HepG2 (cell line): ENCODE measurements around the gene TSHZ1.

Source experiments
- BCL6 ChIP-seq: IDR thresholded peaks from 2 replicates; pipeline ENCODE4 v1.6.1; 2016; ENCODE audit warnings: missing genetic modification reagents, missing compliant biosample characterization
- BHLHE40 ChIP-seq: IDR thresholded peaks from 2 replicates; pipeline ENCODE4 v1.6.1; 2011; ENCODE audit warnings: low read length, improper control_type of control experiment
- CTCF ChIP-seq: sonication (generic); formaldehyde crosslinking; IDR thresholded peaks from 2 replicates; pipeline ENCODE4 v1.5.0; 2020; ENCODE audit warnings: mild to moderate bottlenecking, missing genetic modification reagents, moderate library complexity
- EP300 ChIP-seq, 3 experiments: sonication (generic) in 1 of 3; formaldehyde crosslinking in 1 of 3; IDR thresholded peaks; 2 replicates each; pipeline versions ENCODE4 v1.5.1 to v1.6.1; 2011 to 2020; ENCODE audit warnings: low read depth in 2 of 3, low read length in 2 of 3, borderline replicate concordance in 1 of 3, improper control_type of control experiment in 1 of 3, mild to moderate bottlenecking in 1 of 3, missing genetic modification reagents in 1 of 3, moderate library complexity in 1 of 3
- ESRRA ChIP-seq: sonication (generic); formaldehyde crosslinking; IDR thresholded peaks from 2 replicates; pipeline ENCODE4 v1.5.1; 2020; ENCODE audit warnings: mild to moderate bottlenecking, low read depth, missing genetic modification reagents
- FOXA1 ChIP-seq, 2 experiments: fragments of 450-650 bp in 1 of 2; sonication (generic) in 1 of 2; formaldehyde crosslinking in 1 of 2; IDR thresholded peaks; 2 replicates each; pipeline versions ENCODE4 v1.4.0 to v1.6.1; 2016 to 2020; ENCODE audit warnings: missing genetic modification reagents in 1 of 2
- FOXP4 ChIP-seq: sonication (generic); formaldehyde crosslinking; IDR thresholded peaks from 2 replicates; pipeline ENCODE4 v1.4.0; 2020; ENCODE audit warnings: missing genetic modification reagents
- JUNB ChIP-seq: sonication (generic); formaldehyde crosslinking; IDR thresholded peaks from 2 replicates; pipeline ENCODE4 v1.8.0; 2022; ENCODE audit warnings: missing genetic modification reagents, mild to moderate bottlenecking, borderline replicate concordance
- MAX ChIP-seq: IDR thresholded peaks from 2 replicates; pipeline ENCODE4 v1.6.1; 2012; ENCODE audit warnings: inconsistent platforms
- PHF8 ChIP-seq: sonication (generic); formaldehyde crosslinking; IDR thresholded peaks from 2 replicates; pipeline ENCODE4 v1.5.0; 2020; ENCODE audit warnings: missing genetic modification reagents
- SP1 ChIP-seq, 2 experiments: fragments of 450-650 bp in 1 of 2; sonication (generic) in 1 of 2; formaldehyde crosslinking in 1 of 2; IDR thresholded peaks; 2 replicates each; pipeline versions ENCODE4 v1.4.0 to v1.6.1; 2016 to 2020; ENCODE audit warnings: missing genetic modification reagents in 1 of 2
- ZNF121 ChIP-seq: sonication (generic); formaldehyde crosslinking; IDR thresholded peaks from 2 replicates; pipeline ENCODE4 v1.5.0; 2020; ENCODE audit warnings: mild to moderate bottlenecking, missing genetic modification reagents
- ZNF34 ChIP-seq: sonication (generic); formaldehyde crosslinking; IDR thresholded peaks from 2 replicates; pipeline ENCODE4 v1.4.0; 2020; ENCODE audit warnings: mild to moderate bottlenecking, missing genetic modification reagents, borderline replicate concordance
- ZNF468 ChIP-seq: sonication (generic); formaldehyde crosslinking; IDR thresholded peaks from 2 replicates; pipeline ENCODE4 v1.8.0; 2022; ENCODE audit warnings: mild to moderate bottlenecking, moderate library complexity, missing genetic modification reagents

- TF ChIP-seq FOXP4 (CRISPR knock-in tag), result no peak
- TF ChIP-seq MAX, result no peak
- no peak for TF ChIP-seq EP300 (IDR thresholded peaks at IDR 0.05; ENCODE audit: low read depth in 2 of 2, low read length in 2 of 2)
- TF ChIP-seq EP300 (CRISPR knock-in tag; IDR thresholded peaks at IDR 0.05; ENCODE audit: borderline replicate concordance), result no peak
- no peak for TF ChIP-seq BCL6 (CRISPR knock-in tag)
- no peak for TF ChIP-seq SP1 (IDR thresholded peaks at IDR 0.05)
- TF ChIP-seq SP1 (CRISPR knock-in tag; IDR thresholded peaks at IDR 0.05), result no peak
- no peak for TF ChIP-seq ZNF34
- no peak for TF ChIP-seq FOXA1 (IDR thresholded peaks at IDR 0.05)
- TF ChIP-seq FOXA1 (CRISPR knock-in tag; IDR thresholded peaks at IDR 0.05), result no peak
- TF ChIP-seq BHLHE40, result no peak
- TF ChIP-seq ZNF468 (CRISPR knock-in tag), result no peak
- TF ChIP-seq PHF8 (CRISPR knock-in tag), result no peak
- no peak for TF ChIP-seq JUNB (CRISPR knock-in tag)
- no peak for TF ChIP-seq ZNF121 (CRISPR knock-in tag)
- TF ChIP-seq ESRRA (CRISPR knock-in tag), result no peak
- no peak for TF ChIP-seq CTCF (CRISPR knock-in tag)
These were observed 73.1 kb downstream of the TSHZ1 start for GRCh38 chr18:75283731-75284130.
